ENCODE data around the gene PRKCH.

GRCh38 chr14:61530896-61531295 is 209.5 kb downstream of the PRKCH start:
- TF ChIP-seq CTCF (IDR thresholded peaks at IDR 0.05) (no peak), POLR2AphosphoS5 (IDR thresholded peaks at IDR 0.05) (no peak)
